ENCODE measurements around the gene PACC1.

DNA sequence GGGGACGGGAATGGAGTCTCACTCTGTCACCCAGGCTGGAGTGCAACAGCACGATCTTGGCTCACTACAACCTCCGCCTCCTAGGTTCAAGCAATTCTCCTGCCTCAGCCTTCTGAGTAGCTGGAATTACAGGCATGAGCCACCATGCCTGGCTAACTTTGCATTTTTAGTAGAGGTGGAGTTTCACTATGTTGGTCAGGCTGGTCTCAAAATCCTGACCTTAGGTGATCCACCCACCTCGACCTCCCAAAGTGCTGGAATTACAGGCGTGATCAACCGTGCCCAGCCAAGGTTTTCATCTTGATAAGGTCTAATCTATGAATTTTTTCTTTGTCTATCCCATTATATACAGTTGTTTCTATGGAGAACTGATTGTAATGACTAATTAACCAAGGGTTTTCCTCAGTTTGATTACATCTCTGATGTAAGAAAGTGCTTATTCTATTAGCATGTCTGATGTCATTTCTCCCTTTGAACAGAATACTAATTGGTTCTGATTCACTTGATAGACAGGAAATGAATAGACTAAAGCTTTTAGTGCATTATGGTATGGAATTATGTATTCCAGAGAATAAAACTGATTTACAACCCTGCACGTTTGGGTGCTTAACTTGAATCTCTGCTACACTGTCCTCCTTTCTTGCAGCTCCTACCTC is 11.9 kb downstream of the PACC1 start:
- TF ChIP-seq CTCF (IDR thresholded peaks at IDR 0.05; ENCODE audit: low read depth, low read length, poor library complexity, severe bottlenecking) = no peak
- TF ChIP-seq EZH2phosphoT487 (IDR thresholded peaks at IDR 0.05; ENCODE audit: borderline replicate concordance, low read length) = no peak
